Gastrocnemius medialis (tissue), 4 donors: ENCODE results near the gene MARCHF9. TPM values are rescaled to one million over a fixed set of nuclear protein-coding genes. Genes with fewer than 3 reads are reported as not detected.

ENCODE experiments used
- ATAC-seq, 2 donors: fragments of 150-250 bp; one replicate each; pipeline ENCODE4 v1.9.1; 2016
- DNase-seq, 2 donors: peaks; one replicate each; pipeline ENCODE4 v3.0.0-alpha.2; 2019
- H3K27ac ChIP-seq, 4 donors: fragments of 200-600 bp; sonication (generic); 1 replicate in 1 of 4; 2 replicates in 3 of 4; pipeline ENCODE4 v1.5.1; 2016 to 2018; ENCODE audit warnings: mild to moderate bottlenecking in 2 of 4, moderate library complexity in 1 of 4
- H3K27me3 ChIP-seq, 3 donors: fragments of 200-600 bp; sonication (generic) in 2 of 3; 1 replicate in 1 of 3; 2 replicates in 2 of 3; pipeline versions ENCODE4 v1.5.1 to v1.6.0; 2016 to 2019; ENCODE audit warnings: mild to moderate bottlenecking in 1 of 3, moderate library complexity in 1 of 3
- H3K36me3 ChIP-seq, 2 donors: fragments of 200-600 bp; sonication (generic) in 1 of 2; one replicate each; pipeline ENCODE4 v1.5.1; 2017 to 2018
- H3K4me1 ChIP-seq, 2 donors: fragments of 200-600 bp; sonication (generic) in 1 of 2; one replicate each; pipeline ENCODE4 v1.5.1; 2016 to 2017; ENCODE audit warnings: mild to moderate bottlenecking in 2 of 2
- H3K4me3 ChIP-seq, 4 donors: fragments of 200-600 bp; sonication (generic) in 3 of 4; 1 replicate in 1 of 4; 2 replicates in 3 of 4; pipeline ENCODE4 v1.5.1; 2016 to 2019; ENCODE audit warnings: mild to moderate bottlenecking in 2 of 4
- H3K9me3 ChIP-seq, 3 donors: fragments of 200-600 bp; sonication (generic) in 2 of 3; 1 replicate in 1 of 3; 2 replicates in 2 of 3; pipeline ENCODE4 v1.5.1; 2016 to 2019
- CTCF ChIP-seq, 5 experiments: fragments of 450-650 bp in 3 of 5; fragments of 200-600 bp in 2 of 5; sonication (generic) in 2 of 5; IDR thresholded peaks in 4 of 5; conservative IDR thresholded peaks in 1 of 5; 1 replicate in 4 of 5; 2 replicates in 1 of 5; pipeline ENCODE4 v1.5.1; 2016 to 2019; ENCODE audit warnings: antibody characterized with exemption in 5 of 5, mild to moderate bottlenecking in 3 of 5, moderate library complexity in 3 of 5
- POLR2A ChIP-seq, 2 donors: fragments of 450-650 bp; IDR thresholded peaks; one replicate each; pipeline ENCODE4 v1.6.1; 2017; ENCODE audit warnings: antibody characterized with exemption in 2 of 2, mild to moderate bottlenecking in 2 of 2, moderate library complexity in 2 of 2
- in situ Hi-C, 4 donors: fragments of 200-750 bp; cut with MboI; loops; one replicate each; pipeline versions ENCODE4 v1.15.0 to v1.8.0; 2017; ENCODE audit warnings: low sequenced_read_pairs in 4 of 4
- intact Hi-C: fragments of 100-400 bp; cut with DNase I; formaldehyde crosslinking; loops from one replicate; pipeline ENCODE4 v1.15.1; 2023; ENCODE audit warnings: low total_unique reads
- total RNA-seq, 4 donors: library from RNA; depleted of rRNA; stranded (reverse); fragments of >200 nt; gene quantifications; one replicate each; pipeline versions ENCODE4 v1.1.0 to v1.2.3, GENCODE V29; 2016

The MARCHF9 gene
- total RNA-seq, 4 donors from 2014 or later: 4.8 to 11.3 (median 7.9) TPM

GRCh38 chr12:57777911-57778310 is 23.0 kb downstream of the MARCHF9 start:
- H3K4me1 ChIP-seq: peaks cover 8 to 12% of the 10 kb centered on the region in 2 donors
- H3K36me3 ChIP-seq: peaks cover 0 to 10% of the 10 kb centered on the region in 2 donors
- DNase-seq (no peak), ATAC-seq (no peak)
- H3K27me3 ChIP-seq: no peaks in the 10 kb centered on the region
- intact Hi-C loops (no loop called here), in situ Hi-C loops (no loop called here)
- no peak overlapping the region for H3K27ac ChIP-seq
- no peak for TF ChIP-seq CTCF (IDR thresholded peaks at IDR 0.05 in 4 of 5, conservative IDR thresholded peaks at IDR 0.05 in 1 of 5)
- TF ChIP-seq POLR2A (IDR thresholded peaks at IDR 0.05): no peak
- H3K4me3 ChIP-seq: no peak overlapping the region
- H3K9me3 ChIP-seq: no peaks in the 10 kb centered on the region

- intact Hi-C loops (loop anchor here (5.0 kb wide), 2 partner anchors 32 to 53 kb away; partner anchors contain the start of gene TSPAN31), in situ Hi-C loops (loop anchor here in 1 of 4 donors (5.0 kb wide), 1 partner anchor 128 kb away; no protein-coding TSS in a partner anchor)
- H3K4me1 ChIP-seq: peaks cover 9 to 15% of the 10 kb centered on the region in 2 donors
- H3K4me3 ChIP-seq: no peak overlapping the region
- TF ChIP-seq CTCF (IDR thresholded peaks at IDR 0.05 in 4 of 5, conservative IDR thresholded peaks at IDR 0.05 in 1 of 5) (no peak), POLR2A (IDR thresholded peaks at IDR 0.05) (no peak)
- DNase-seq (no peak), ATAC-seq (no peak)
- H3K9me3 ChIP-seq: no peaks in the 10 kb centered on the region
- H3K27me3 ChIP-seq: no peaks in the 10 kb centered on the region
- H3K27ac ChIP-seq: no peak overlapping the region
- H3K36me3 ChIP-seq: peaks cover 0 to 10% of the 10 kb centered on the region in 2 donors
These were observed 24.8 kb downstream of the MARCHF9 start for GRCh38 chr12:57779736-57780135.

GRCh38 chr12:57780284-57780897 is 25.5 kb downstream of the MARCHF9 start:
- H3K27ac ChIP-seq: no peak overlapping the region
- intact Hi-C loops: loop anchor here (5.0 kb wide), 2 partner anchors 33 to 52 kb away; partner anchors contain the start of gene TSPAN31

GRCh38 chr12:57781244-57781643 is 26.3 kb downstream of the MARCHF9 start:
- in situ Hi-C loops: loop anchor here in 1 of 4 donors (5.0 kb wide), 1 partner anchor 126 kb away; no protein-coding TSS in a partner anchor
- intact Hi-C loops: loop anchor here (5.0 kb wide), 2 partner anchors 34 to 51 kb away; partner anchors contain the start of gene TSPAN31
- no peak overlapping the region for H3K27ac ChIP-seq

More at GRCh38 chr12:57780284-57780897, 25.5 kb downstream of the MARCHF9 start:
- no peak for DNase-seq
- Histone ChIP-seq H3K27me3 (no peaks in the 10 kb centered on the region), H3K9me3 (no peaks in the 10 kb centered on the region), H3K4me1 (peaks cover 9 to 15% of the 10 kb centered on the region in 2 donors), H3K36me3 (peaks cover 0 to 14% of the 10 kb centered on the region in 2 donors), H3K4me3 (no peak overlapping the region)
- in situ Hi-C loops: loop anchor here in 1 of 4 donors (5.0 kb wide), 1 partner anchor 127 kb away; no protein-coding TSS in a partner anchor
- TF ChIP-seq POLR2A (IDR thresholded peaks at IDR 0.05): no peak
- no peak for TF ChIP-seq CTCF (IDR thresholded peaks at IDR 0.05 in 4 of 5, conservative IDR thresholded peaks at IDR 0.05 in 1 of 5)
- ATAC-seq: no peak

More at GRCh38 chr12:57781244-57781643, 26.3 kb downstream of the MARCHF9 start:
- TF ChIP-seq CTCF (IDR thresholded peaks at IDR 0.05 in 4 of 5, conservative IDR thresholded peaks at IDR 0.05 in 1 of 5) (no peak), POLR2A (IDR thresholded peaks at IDR 0.05) (no peak)
- Histone ChIP-seq H3K4me1 (peaks cover 9 to 15% of the 10 kb centered on the region in 2 donors), H3K4me3 (no peak overlapping the region), H3K36me3 (peaks cover 0 to 16% of the 10 kb centered on the region in 2 donors), H3K27me3 (no peaks in the 10 kb centered on the region), H3K9me3 (no peaks in the 10 kb centered on the region)
- no peak for DNase-seq
- no peak for ATAC-seq
